ENCODE measurements around the gene PRKAG2.

GRCh38 chr7:151669762-151670161 is 207.2 kb downstream of the PRKAG2 start:
- TF ChIP-seq POLR2A (IDR thresholded peaks at IDR 0.05): no peak
- TF ChIP-seq CTCF (IDR thresholded peaks at IDR 0.05): no peak
